T-helper 22 cell (primary cell): ENCODE measurements around the gene RNF212B.

Source experiments
- DNase-seq: peaks from one replicate; pipeline ENCODE4 v3.0.0-alpha.2; 2020; ENCODE audit warnings: low read depth

RNF212B gene

GRCh38 chr14:23296012-23296777 lies 58.5 kb downstream of the RNF212B start:
- no peak for DNase-seq

GRCh38 chr14:23297096-23297495 lies 59.4 kb downstream of the RNF212B start:
- no peak for DNase-seq

GRCh38 chr14:23297611-23298277 lies 60.0 kb downstream of the RNF212B start:
- DNase-seq: no peak

- no peak for DNase-seq
These were observed 61.6 kb downstream of the RNF212B start for GRCh38 chr14:23299211-23299957.

- DNase-seq: no peak
These were observed 62.4 kb downstream of the RNF212B start for GRCh38 chr14:23299986-23300686.

- no peak for DNase-seq
These were observed 63.0 kb downstream of the RNF212B start for GRCh38 chr14:23300687-23301223.

- DNase-seq: peak; percentile 92
These were observed 63.7 kb downstream of the RNF212B start for GRCh38 chr14:23301288-23301968.

GRCh38 chr14:23301969-23302289 lies 64.2 kb downstream of the RNF212B start:
- no peak for DNase-seq

- peak; percentile 83 for DNase-seq
These were observed 64.8 kb downstream of the RNF212B start, which contains the start of gene PPP1R3E for GRCh38 chr14:23302290-23303225. Gene PPP1R3E, minus strand, starts transcription at chr14:23302859. Its CDS starts 283 bp downstream, at chr14:23302576.

GRCh38 chr14:23306412-23307145 lies 68.8 kb downstream of the RNF212B start, which contains the start of gene BCL2L2:
Gene BCL2L2, plus strand, starts transcription at chr14:23306833. Its CDS starts 935 bp downstream, at chr14:23307768.
- no peak for DNase-seq

GRCh38 chr14:23307146-23307530 lies 69.4 kb downstream of the RNF212B start:
- no peak for DNase-seq

- DNase-seq: no peak
These were observed 70.2 kb downstream of the RNF212B start for GRCh38 chr14:23307687-23308644.

GRCh38 chr14:23308721-23309445 lies 71.1 kb downstream of the RNF212B start:
- no peak for DNase-seq

- no peak for DNase-seq
These were observed 72.8 kb downstream of the RNF212B start for GRCh38 chr14:23310546-23310945.

- no peak for DNase-seq
These were observed 78.6 kb downstream of the RNF212B start for GRCh38 chr14:23316300-23316699.

- no peak for DNase-seq
These were observed 82.2 kb downstream of the RNF212B start for GRCh38 chr14:23319746-23320583.
